H9 (cell line): ENCODE measurements around the gene IAH1. TPM values are rescaled to one million over a fixed set of nuclear protein-coding genes. Genes with fewer than 3 reads are reported as not detected.

ENCODE experiments used
- DNase-seq: peaks from one replicate; pipeline ENCODE4 v3.0.0-alpha.2; 2017
- H2AFZ ChIP-seq: one replicate; pipeline ENCODE4 v1.6.1; 2013; ENCODE audit warnings: mild to moderate bottlenecking, low read length, control low read depth, moderate library complexity
- H2AK5ac ChIP-seq: 2 replicates; pipeline ENCODE4 v1.6.1; 2013; ENCODE audit warnings: low read length, control low read depth, mixed read lengths; ENCODE audit not compliant: insufficient read length
- H2BK120ac ChIP-seq: one replicate; pipeline ENCODE4 v1.6.1; 2013; ENCODE audit warnings: low read depth, mild to moderate bottlenecking, low read length, control low read depth, inconsistent platforms; ENCODE audit not compliant: poor library complexity, severe bottlenecking
- H2BK12ac ChIP-seq: 2 replicates; pipeline ENCODE4 v1.6.1; 2013; ENCODE audit warnings: low read length, control low read depth, mixed read lengths, low read depth; ENCODE audit not compliant: insufficient read length
- H2BK15ac ChIP-seq: 2 replicates; pipeline ENCODE4 v1.6.1; 2013; ENCODE audit warnings: low read depth, low read length, control low read depth
- H2BK20ac ChIP-seq: one replicate; pipeline ENCODE4 v1.6.1; 2013; ENCODE audit warnings: low read depth, mild to moderate bottlenecking, low read length, control low read depth, inconsistent platforms; ENCODE audit not compliant: poor library complexity, severe bottlenecking
- H2BK5ac ChIP-seq: 2 replicates; pipeline ENCODE4 v1.6.1; 2013; ENCODE audit warnings: low read length, control low read depth, mixed read lengths; ENCODE audit not compliant: insufficient read length
- H3K14ac ChIP-seq: 2 replicates; pipeline ENCODE4 v1.6.1; 2013; ENCODE audit warnings: low read length, control low read depth; ENCODE audit not compliant: insufficient read depth
- H3K18ac ChIP-seq: 2 replicates; pipeline ENCODE4 v1.6.1; 2013; ENCODE audit warnings: low read depth, mild to moderate bottlenecking, mixed read lengths, low read length, control low read depth; ENCODE audit not compliant: insufficient read length
- H3K23ac ChIP-seq: 2 replicates; pipeline ENCODE4 v1.6.1; 2013; ENCODE audit warnings: low read length, control low read depth, mixed read lengths, low read depth; ENCODE audit not compliant: insufficient read length
- H3K23me2 ChIP-seq: 2 replicates; pipeline ENCODE4 v1.6.1; 2013; ENCODE audit warnings: low read depth, mild to moderate bottlenecking, mixed read lengths, low read length, control low read depth; ENCODE audit not compliant: insufficient read length, poor library complexity, severe bottlenecking
- H3K27ac ChIP-seq: 2 replicates; pipeline ENCODE4 v1.5.1; 2013; ENCODE audit warnings: low read length, control low read depth, mixed read lengths, low read depth; ENCODE audit not compliant: insufficient read length
- H3K27me3 ChIP-seq: 2 replicates; pipeline ENCODE4 v1.6.1; 2013; ENCODE audit warnings: low read length, control low read depth, inconsistent platforms; ENCODE audit not compliant: insufficient read depth
- H3K4ac ChIP-seq: 2 replicates; pipeline ENCODE4 v1.6.1; 2013; ENCODE audit warnings: low read depth, mild to moderate bottlenecking, control low read depth, inconsistent platforms, low read length, moderate library complexity
- H3K4me1 ChIP-seq: 2 replicates; pipeline ENCODE4 v1.6.1; 2013; ENCODE audit warnings: low read length, control low read depth, inconsistent platforms; ENCODE audit not compliant: insufficient read depth
- H3K4me2 ChIP-seq: 2 replicates; pipeline ENCODE4 v1.6.1; 2013; ENCODE audit warnings: low read length, control low read depth, mixed read lengths; ENCODE audit not compliant: insufficient read length, insufficient read depth
- H3K56ac ChIP-seq: 2 replicates; pipeline ENCODE4 v1.6.1; 2013; ENCODE audit warnings: low read depth, mild to moderate bottlenecking, mixed read lengths, low read length, control low read depth; ENCODE audit not compliant: insufficient read length
- H3K79me1 ChIP-seq: 2 replicates; pipeline ENCODE4 v1.6.1; 2013; ENCODE audit warnings: low read depth, mild to moderate bottlenecking, moderate library complexity, low read length, control low read depth, inconsistent platforms; ENCODE audit not compliant: insufficient read depth, poor library complexity, severe bottlenecking
- H3K79me2 ChIP-seq: 2 replicates; pipeline ENCODE4 v1.6.1; 2013; ENCODE audit warnings: low read length, control low read depth, inconsistent platforms; ENCODE audit not compliant: insufficient read depth
- H3K9ac ChIP-seq: 2 replicates; pipeline ENCODE4 v1.6.1; 2013; ENCODE audit warnings: low read length, control low read depth, mixed read lengths; ENCODE audit not compliant: insufficient read length; ENCODE audit errors: extremely low read depth
- H3K9me3 ChIP-seq: one replicate; pipeline ENCODE4 v1.6.1; 2013; ENCODE audit warnings: low read depth, low read length, inconsistent platforms; ENCODE audit not compliant: control insufficient read depth
- H3T11ph ChIP-seq: one replicate; pipeline ENCODE4 v1.6.1; 2013; ENCODE audit warnings: mild to moderate bottlenecking, low read length, control low read depth, inconsistent platforms
- H4K20me1 ChIP-seq: one replicate; pipeline ENCODE4 v1.6.1; 2013; ENCODE audit not compliant: control insufficient read depth, insufficient read length, insufficient read depth
- H4K5ac ChIP-seq: 2 replicates; pipeline ENCODE4 v1.6.1; 2013; ENCODE audit warnings: low read depth, mild to moderate bottlenecking, mixed read lengths, low read length, control low read depth; ENCODE audit not compliant: insufficient read length
- H4K8ac ChIP-seq: replicated peaks from 2 replicates; pipeline ENCODE4 v1.6.1; 2013; ENCODE audit warnings: low read length, control low read depth, mixed read lengths, low read depth; ENCODE audit not compliant: insufficient read length
- H4K91ac ChIP-seq: 2 replicates; pipeline ENCODE4 v1.6.1; 2013; ENCODE audit warnings: low read depth, mild to moderate bottlenecking, moderate library complexity, mixed read lengths, low read length, control low read depth; ENCODE audit not compliant: insufficient read length
- H3K27ac Mint-ChIP-seq, 3 experiments: 2 replicates in 2 of 3; 3 replicates in 1 of 3; pipeline ENCODE4 v1.8.0; 2020 to 2021; ENCODE audit warnings: mixed read lengths in 3 of 3, mild to moderate bottlenecking in 1 of 3, moderate library complexity in 1 of 3
- H3K27me3 Mint-ChIP-seq: 2 replicates; pipeline ENCODE4 v1.8.0; 2021; ENCODE audit warnings: low read depth, mild to moderate bottlenecking, moderate library complexity, mixed read lengths
- H3K36me3 Mint-ChIP-seq, 3 experiments: 2 replicates in 2 of 3; 3 replicates in 1 of 3; pipeline ENCODE4 v1.8.0; 2020 to 2021; ENCODE audit warnings: low read depth in 3 of 3, mixed read lengths in 3 of 3; ENCODE audit not compliant: insufficient read depth in 1 of 3
- H3K4me1 Mint-ChIP-seq, 2 experiments: 2 replicates each; pipeline ENCODE4 v1.8.0; 2020; ENCODE audit warnings: mixed read lengths in 2 of 2
- H3K4me3 Mint-ChIP-seq, 2 experiments: 2 replicates in 1 of 2; 3 replicates in 1 of 2; pipeline ENCODE4 v1.8.0; 2020 to 2021; ENCODE audit warnings: mild to moderate bottlenecking in 2 of 2, mixed read lengths in 2 of 2, moderate library complexity in 1 of 2
- H3K9me3 Mint-ChIP-seq, 2 experiments: 2 replicates in 1 of 2; 3 replicates in 1 of 2; pipeline ENCODE4 v1.8.0; 2020; ENCODE audit warnings: mild to moderate bottlenecking in 2 of 2, mixed read lengths in 2 of 2, moderate library complexity in 1 of 2
- WGBS: extraction: QIAGEN DNeasy Blood & Tissue Kit; methylation state at CpG from one replicate; pipeline ENCODE4 v1.1.7; 2013; ENCODE audit warnings: missing lambda C conversion rate, low lambda C conversion rate, mixed read lengths; ENCODE audit not compliant: insufficient read length; ENCODE audit errors: extremely low coverage; 5-methylcytosine and 5-hydroxymethylcytosine counted together
- total RNA-seq: library from RNA; stranded (reverse); gene quantifications from 2 replicates; pipeline ENCODE4 v1.2.1, GENCODE V29; 2021
- TF ChIP-seq, protein P1 (sequence below): fragments of 200-600 bp; sonication (generic); conservative IDR thresholded peaks from 3 replicates; pipeline ENCODE4 v1.8.0; 2021; ENCODE audit warnings: antibody characterized with exemption, mild to moderate bottlenecking

Gene IAH1
- total RNA-seq, 1 experiment from 2014 or later, result 25.6 TPM

DNA sequence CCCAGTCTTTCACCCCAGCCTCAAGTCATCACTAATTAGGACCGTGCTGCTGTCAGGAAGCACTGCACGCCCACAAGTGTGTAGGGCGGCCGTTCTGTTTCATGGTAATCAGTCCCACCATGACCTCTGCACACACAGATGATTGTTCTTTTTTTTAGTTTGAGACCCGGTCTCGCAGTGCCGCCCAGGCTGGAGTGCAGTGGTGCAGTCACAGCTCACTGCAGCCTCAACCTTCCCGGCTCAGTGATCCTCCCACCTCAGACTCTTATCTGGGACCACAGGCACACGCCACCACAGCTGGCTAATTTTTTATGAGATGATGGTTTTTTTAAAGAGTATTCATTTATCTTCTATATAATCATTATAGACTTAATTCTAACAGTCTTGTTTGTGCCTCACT lies 1.8 kb upstream of the IAH1 start:
- H3K27ac ChIP-seq, result no peak overlapping the region
- DNase-seq, result no peak
- Mint-ChIP-seq H3K27me3 (peaks cover 4% of the 10 kb centered on the region), H3K9me3 (peaks cover 3 to 9% of the 10 kb centered on the region in 2 experiments; a peak in 3 of 5 replicates), H3K4me3 (no peak overlapping the region), H3K4me1 (peaks cover 14% of the 10 kb centered on the region in 2 experiments), H3K27ac (no peak overlapping the region), H3K36me3 (peaks cover 14 to 46% (median 44%) of the 10 kb centered on the region in 3 experiments; a peak in 6 of 7 replicates)
- no CpG with 5 or more reads among the region's 9 CpGs for WGBS
- no peaks in the 10 kb centered on the region for H3K9me3 ChIP-seq
- no peak overlapping the region for H3T11ph ChIP-seq
- no peak overlapping the region for H2AFZ ChIP-seq
- no peaks in the 10 kb centered on the region for H4K20me1 ChIP-seq
- no peak overlapping the region for H3K18ac ChIP-seq
- no peak overlapping the region for H3K56ac ChIP-seq
- H2BK12ac ChIP-seq, result no peak overlapping the region
- no peaks in the 10 kb centered on the region for H3K79me1 ChIP-seq
- TF ChIP-seq, protein P1, sequence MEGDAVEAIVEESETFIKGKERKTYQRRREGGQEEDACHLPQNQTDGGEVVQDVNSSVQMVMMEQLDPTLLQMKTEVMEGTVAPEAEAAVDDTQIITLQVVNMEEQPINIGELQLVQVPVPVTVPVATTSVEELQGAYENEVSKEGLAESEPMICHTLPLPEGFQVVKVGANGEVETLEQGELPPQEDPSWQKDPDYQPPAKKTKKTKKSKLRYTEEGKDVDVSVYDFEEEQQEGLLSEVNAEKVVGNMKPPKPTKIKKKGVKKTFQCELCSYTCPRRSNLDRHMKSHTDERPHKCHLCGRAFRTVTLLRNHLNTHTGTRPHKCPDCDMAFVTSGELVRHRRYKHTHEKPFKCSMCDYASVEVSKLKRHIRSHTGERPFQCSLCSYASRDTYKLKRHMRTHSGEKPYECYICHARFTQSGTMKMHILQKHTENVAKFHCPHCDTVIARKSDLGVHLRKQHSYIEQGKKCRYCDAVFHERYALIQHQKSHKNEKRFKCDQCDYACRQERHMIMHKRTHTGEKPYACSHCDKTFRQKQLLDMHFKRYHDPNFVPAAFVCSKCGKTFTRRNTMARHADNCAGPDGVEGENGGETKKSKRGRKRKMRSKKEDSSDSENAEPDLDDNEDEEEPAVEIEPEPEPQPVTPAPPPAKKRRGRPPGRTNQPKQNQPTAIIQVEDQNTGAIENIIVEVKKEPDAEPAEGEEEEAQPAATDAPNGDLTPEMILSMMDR, result no peak
- H3K14ac ChIP-seq, result no peak overlapping the region
- no peaks in the 10 kb centered on the region for H3K4me1 ChIP-seq
- H2BK15ac ChIP-seq, result no peak overlapping the region
- H4K8ac ChIP-seq, result no peak overlapping the region
- H3K79me2 ChIP-seq, result no peaks in the 10 kb centered on the region
- H3K4ac ChIP-seq, result no peak overlapping the region
- peaks cover 9% of the 10 kb centered on the region for H3K23me2 ChIP-seq
- no peak overlapping the region for H4K91ac ChIP-seq
- no peaks in the 10 kb centered on the region for H3K27me3 ChIP-seq
- no peak overlapping the region for H2BK5ac ChIP-seq
- H2BK20ac ChIP-seq, result no peak overlapping the region
- H3K9ac ChIP-seq, result no peak overlapping the region
- no peak overlapping the region for H4K5ac ChIP-seq
- no peak overlapping the region for H2AK5ac ChIP-seq
- no peak overlapping the region for H2BK120ac ChIP-seq
- H3K4me2 ChIP-seq, result no peak overlapping the region
- H3K23ac ChIP-seq, result no peak overlapping the region
